Measurements from ENCODE around the gene MAPRE3.

The MAPRE3 gene

GRCh38 chr2:27009083-27009482, 38.6 kb downstream of the MAPRE3 start:
- DNase-seq (ENCODE audit: low read depth in 2 of 2), result no peak
- H3K4me3 ChIP-seq (replicated peaks in 1 of 2; ENCODE audit: low read depth in 2 of 2, low read length in 2 of 2), result no peak overlapping the region
- no peak for TF ChIP-seq CTCF (IDR thresholded peaks at IDR 0.05; ENCODE audit: low read depth, low read length)

GRCh38 chr2:27009716-27010115, 39.3 kb downstream of the MAPRE3 start:
- DNase-seq (ENCODE audit: low read depth in 2 of 2), result no peak
- no peak overlapping the region for H3K4me3 ChIP-seq (replicated peaks in 1 of 2; ENCODE audit: low read depth in 2 of 2, low read length in 2 of 2)
- TF ChIP-seq CTCF (IDR thresholded peaks at IDR 0.05; ENCODE audit: low read depth, low read length), result no peak

- no peak overlapping the region for H3K4me3 ChIP-seq (replicated peaks in 1 of 2; ENCODE audit: low read depth in 2 of 2, low read length in 2 of 2)
- no peak for DNase-seq (ENCODE audit: low read depth in 2 of 2)
- no peak for TF ChIP-seq CTCF (IDR thresholded peaks at IDR 0.05; ENCODE audit: low read depth, low read length)
Measured at GRCh38 chr2:27010139-27010538, 39.7 kb downstream of the MAPRE3 start.

- DNase-seq (ENCODE audit: low read depth in 2 of 2), result no peak
- no peak for TF ChIP-seq CTCF (IDR thresholded peaks at IDR 0.05; ENCODE audit: low read depth, low read length)
- H3K4me3 ChIP-seq (replicated peaks in 1 of 2; ENCODE audit: low read depth in 2 of 2, low read length in 2 of 2), result no peak overlapping the region
Measured at GRCh38 chr2:27013738-27014137, 43.3 kb downstream of the MAPRE3 start.

- DNase-seq (ENCODE audit: low read depth in 2 of 2), result no peak
- no peak for TF ChIP-seq CTCF (IDR thresholded peaks at IDR 0.05; ENCODE audit: low read depth, low read length)
- no peak overlapping the region for H3K4me3 ChIP-seq (replicated peaks in 1 of 2; ENCODE audit: low read depth in 2 of 2, low read length in 2 of 2)
Measured at GRCh38 chr2:27014771-27015433, 44.5 kb downstream of the MAPRE3 start.

- peak; percentile 69 for TF ChIP-seq CTCF (IDR thresholded peaks at IDR 0.05; ENCODE audit: low read depth, low read length)
- H3K4me3 ChIP-seq (replicated peaks in 1 of 2; ENCODE audit: low read depth in 2 of 2, low read length in 2 of 2), result no peak overlapping the region
- DNase-seq (ENCODE audit: low read depth in 2 of 2), result peak; percentile 86 to 88
Measured at GRCh38 chr2:27016801-27017325, 46.4 kb downstream of the MAPRE3 start.

GRCh38 chr2:27018142-27018541, 47.7 kb downstream of the MAPRE3 start:
- no peak overlapping the region for H3K4me3 ChIP-seq (replicated peaks in 1 of 2; ENCODE audit: low read depth in 2 of 2, low read length in 2 of 2)
- TF ChIP-seq CTCF (IDR thresholded peaks at IDR 0.05; ENCODE audit: low read depth, low read length), result no peak
- no peak for DNase-seq (ENCODE audit: low read depth in 2 of 2)
